CD14-positive monocyte (primary cell): ENCODE results near the gene MSX1. TPM values are rescaled to one million over a fixed set of nuclear protein-coding genes. Genes with fewer than 3 reads are reported as not detected.

Source experiments
- DNase-seq, 3 donors: peaks; one replicate each; pipeline ENCODE4 v3.0.0-alpha.2; 2011 to 2022
- H2AFZ ChIP-seq: 2 replicates; pipeline ENCODE4 v1.6.0; 2012; ENCODE audit warnings: mild to moderate bottlenecking, low read depth, low read length, inconsistent platforms; ENCODE audit not compliant: insufficient read depth, poor library complexity, severe bottlenecking
- H3K27ac ChIP-seq, 2 donors: 1 replicate in 1 of 2; 2 replicates in 1 of 2; pipeline ENCODE4 v1.5.1; 2012 to 2013; ENCODE audit warnings: low read length in 2 of 2, control low read depth in 1 of 2, inconsistent platforms in 1 of 2, low read depth in 1 of 2, mild to moderate bottlenecking in 1 of 2
- H3K27me3 ChIP-seq, 2 donors: one replicate each; pipeline versions ENCODE4 v1.6.0 to v1.6.1; 2011 to 2013; ENCODE audit warnings: low read length in 2 of 2; ENCODE audit not compliant: control insufficient read depth in 2 of 2, insufficient read depth in 2 of 2
- H3K36me3 ChIP-seq, 2 donors: replicated peaks in 1 of 2; 1 replicate in 1 of 2; 2 replicates in 1 of 2; pipeline versions ENCODE4 v1.5.1 to v1.6.1; 2012 to 2013; ENCODE audit warnings: low read length in 2 of 2, control low read depth in 1 of 2, inconsistent platforms in 1 of 2, mild to moderate bottlenecking in 1 of 2; ENCODE audit not compliant: insufficient read depth in 2 of 2, control insufficient read depth in 1 of 2
- H3K4me1 ChIP-seq, 2 donors: 1 replicate in 1 of 2; 2 replicates in 1 of 2; pipeline versions ENCODE4 v1.5.1 to v1.6.1; 2012 to 2013; ENCODE audit warnings: low read length in 2 of 2, control low read depth in 1 of 2, inconsistent platforms in 1 of 2, mild to moderate bottlenecking in 1 of 2, moderate library complexity in 1 of 2; ENCODE audit not compliant: insufficient read depth in 2 of 2, control insufficient read depth in 1 of 2
- H3K4me2 ChIP-seq: replicated peaks from 2 replicates; pipeline ENCODE3; 2012; ENCODE audit warnings: low read length, moderate library complexity, mild to moderate bottlenecking; ENCODE audit not compliant: poor library complexity, severe bottlenecking; ENCODE audit errors: extremely low read depth
- H3K4me3 ChIP-seq, 3 experiments: fragments of 200-600 bp in 1 of 3; sonication (generic) in 1 of 3; replicated peaks in 1 of 3; 1 replicate in 2 of 3; 2 replicates in 1 of 3; pipeline ENCODE4 v1.5.1; 2011 to 2013; ENCODE audit warnings: low read length in 3 of 3, mild to moderate bottlenecking in 3 of 3, control low read depth in 2 of 3, low read depth in 2 of 3, inconsistent platforms in 1 of 3, moderate library complexity in 1 of 3
- H3K79me2 ChIP-seq: 2 replicates; pipeline ENCODE4 v1.6.0; 2012; ENCODE audit warnings: mild to moderate bottlenecking, control low read depth, inconsistent platforms, low read length, moderate library complexity; ENCODE audit not compliant: insufficient read depth
- H3K9ac ChIP-seq: 2 replicates; pipeline ENCODE4 v1.6.0; 2017; ENCODE audit warnings: low read length, mild to moderate bottlenecking; ENCODE audit not compliant: insufficient read depth, poor library complexity, severe bottlenecking
- H3K9me3 ChIP-seq, 2 donors: replicated peaks in 1 of 2; 1 replicate in 1 of 2; 2 replicates in 1 of 2; pipeline versions ENCODE4 v1.5.1 to v1.6.1; 2012 to 2013; ENCODE audit warnings: low read length in 2 of 2, control low read depth in 1 of 2; ENCODE audit not compliant: control insufficient read depth in 1 of 2, insufficient read depth in 1 of 2
- H4K20me1 ChIP-seq: 2 replicates; pipeline ENCODE4 v1.6.0; 2012; ENCODE audit warnings: mild to moderate bottlenecking, low read length, control low read depth, moderate library complexity; ENCODE audit not compliant: insufficient read depth
- H3K27ac Mint-ChIP-seq, 7 donors: one replicate each; pipeline ENCODE4 v1.8.0; 2020; ENCODE audit warnings: mild to moderate bottlenecking in 7 of 7, mixed read lengths in 7 of 7, moderate library complexity in 6 of 7, inconsistent platforms in 2 of 7
- H3K27me3 Mint-ChIP-seq, 3 donors: one replicate each; pipeline ENCODE4 v1.8.0; 2021 to 2022; ENCODE audit warnings: low read depth in 3 of 3, mild to moderate bottlenecking in 3 of 3, mixed read lengths in 3 of 3, moderate library complexity in 3 of 3, inconsistent platforms in 1 of 3
- H3K36me3 Mint-ChIP-seq, 2 donors: one replicate each; pipeline ENCODE4 v1.8.0; 2020; ENCODE audit warnings: mixed read lengths in 2 of 2, inconsistent platforms in 1 of 2, mild to moderate bottlenecking in 1 of 2
- H3K4me1 Mint-ChIP-seq: one replicate; pipeline ENCODE4 v1.8.0; 2020; ENCODE audit warnings: mild to moderate bottlenecking, mixed read lengths
- H3K4me3 Mint-ChIP-seq, 2 donors: one replicate each; pipeline ENCODE4 v1.8.0; 2020; ENCODE audit warnings: mild to moderate bottlenecking in 2 of 2, mixed read lengths in 2 of 2, moderate library complexity in 1 of 2
- H3K9me3 Mint-ChIP-seq, 7 donors: one replicate each; pipeline ENCODE4 v1.8.0; 2020 to 2022; ENCODE audit warnings: mixed read lengths in 7 of 7, mild to moderate bottlenecking in 6 of 7, moderate library complexity in 6 of 7, inconsistent platforms in 2 of 7
- WGBS: methylation state at CpG from one replicate; pipeline ENCODE4 v1.1.5; 2013; ENCODE audit warnings: missing lambda C conversion rate; ENCODE audit not compliant: insufficient coverage; 5-methylcytosine and 5-hydroxymethylcytosine counted together
- intact Hi-C, 2 donors: fragments of 100-400 bp; cut with micrococcal nuclease; formaldehyde crosslinking; loops; one replicate each; pipeline versions ENCODE4 v1.15.0 to v1.15.1; 2023
- polyA plus RNA-seq, 3 donors: library from polyadenylated mRNA; depleted of rRNA in 1 of 3; unstranded in 2 of 3; stranded (reverse) in 1 of 3; fragments of 300-500 nt in 2 of 3; fragments of >200 nt in 1 of 3; fragmentation: Illumina TruSeq in 2 of 3; gene quantifications; 1 replicate in 2 of 3; 2 replicates in 1 of 3; pipeline ENCODE4 v1.2.3, GENCODE V29; 2012 to 2021
- TF ChIP-seq, protein P1 (sequence below): fragments of 200-600 bp; IDR thresholded peaks from one replicate; pipeline ENCODE4 v1.8.0; 2022; ENCODE audit warnings: antibody characterized with exemption, mild to moderate bottlenecking

Gene MSX1
- polyA plus RNA-seq, 3 donors, result not detected

GRCh38 chr4:4838051-4838935, 21.2 kb upstream of the MSX1 start:
- Histone ChIP-seq H3K36me3 (no peaks in the 10 kb centered on the region), H3K9me3 (no peaks in the 10 kb centered on the region), H2AFZ (no peak overlapping the region), H3K4me1 (no peaks in the 10 kb centered on the region), H3K4me3 (no peak overlapping the region), H4K20me1 (no peaks in the 10 kb centered on the region), H3K27me3 (no peaks in the 10 kb centered on the region), H3K27ac (no peak overlapping the region), H3K79me2 (no peaks in the 10 kb centered on the region), H3K9ac (no peak overlapping the region), H3K4me2 (no peak overlapping the region)
- H3K9me3 Mint-ChIP-seq, result peaks cover 0 to 10% (median 7%) of the 10 kb centered on the region in 7 donors
- WGBS, result 86% methylated on average over 3 of the region's 13 CpGs
- H3K27ac Mint-ChIP-seq, result no peak overlapping the region
- H3K4me1 Mint-ChIP-seq, result no peaks in the 10 kb centered on the region
- no peak for DNase-seq
- no peak overlapping the region for H3K4me3 Mint-ChIP-seq
- peaks cover 6 to 20% (median 11%) of the 10 kb centered on the region in 3 donors for H3K27me3 Mint-ChIP-seq
- H3K36me3 Mint-ChIP-seq, result no peaks in the 10 kb centered on the region
- TF ChIP-seq, protein P1, sequence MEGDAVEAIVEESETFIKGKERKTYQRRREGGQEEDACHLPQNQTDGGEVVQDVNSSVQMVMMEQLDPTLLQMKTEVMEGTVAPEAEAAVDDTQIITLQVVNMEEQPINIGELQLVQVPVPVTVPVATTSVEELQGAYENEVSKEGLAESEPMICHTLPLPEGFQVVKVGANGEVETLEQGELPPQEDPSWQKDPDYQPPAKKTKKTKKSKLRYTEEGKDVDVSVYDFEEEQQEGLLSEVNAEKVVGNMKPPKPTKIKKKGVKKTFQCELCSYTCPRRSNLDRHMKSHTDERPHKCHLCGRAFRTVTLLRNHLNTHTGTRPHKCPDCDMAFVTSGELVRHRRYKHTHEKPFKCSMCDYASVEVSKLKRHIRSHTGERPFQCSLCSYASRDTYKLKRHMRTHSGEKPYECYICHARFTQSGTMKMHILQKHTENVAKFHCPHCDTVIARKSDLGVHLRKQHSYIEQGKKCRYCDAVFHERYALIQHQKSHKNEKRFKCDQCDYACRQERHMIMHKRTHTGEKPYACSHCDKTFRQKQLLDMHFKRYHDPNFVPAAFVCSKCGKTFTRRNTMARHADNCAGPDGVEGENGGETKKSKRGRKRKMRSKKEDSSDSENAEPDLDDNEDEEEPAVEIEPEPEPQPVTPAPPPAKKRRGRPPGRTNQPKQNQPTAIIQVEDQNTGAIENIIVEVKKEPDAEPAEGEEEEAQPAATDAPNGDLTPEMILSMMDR, result no peak
- intact Hi-C loops, result no loop called here

- Mint-ChIP-seq H3K27me3 (peaks cover 9 to 19% (median 11%) of the 10 kb centered on the region in 3 donors), H3K27ac (no peak overlapping the region), H3K9me3 (peaks cover 0 to 10% (median 7%) of the 10 kb centered on the region in 7 donors), H3K4me1 (no peaks in the 10 kb centered on the region), H3K4me3 (no peak overlapping the region), H3K36me3 (no peaks in the 10 kb centered on the region)
- no peak overlapping the region for H3K4me3 ChIP-seq
- H3K4me1 ChIP-seq, result no peaks in the 10 kb centered on the region
- no peaks in the 10 kb centered on the region for H3K27me3 ChIP-seq
- H3K79me2 ChIP-seq, result no peaks in the 10 kb centered on the region
- H4K20me1 ChIP-seq, result no peaks in the 10 kb centered on the region
- TF ChIP-seq, protein P1, result no peak
- no peaks in the 10 kb centered on the region for H3K9me3 ChIP-seq
- intact Hi-C loops, result no loop called here
- no peak overlapping the region for H3K9ac ChIP-seq
- no peaks in the 10 kb centered on the region for H3K36me3 ChIP-seq
- H3K4me2 ChIP-seq, result no peak overlapping the region
- no peak for DNase-seq
- no peak overlapping the region for H3K27ac ChIP-seq
- no peak overlapping the region for H2AFZ ChIP-seq
- 75% methylated on average over 10 of the region's 16 CpGs for WGBS
Measured at GRCh38 chr4:4838936-4839810, 20.3 kb upstream of the MSX1 start.
